HepG2 (cell line): ENCODE data around the gene ATP1A2. TPM values are rescaled to one million over a fixed set of nuclear protein-coding genes. Genes with fewer than 3 reads are reported as not detected.
A peak's percentile ranks its signal among the peaks of the same experiment; 100 is the strongest.

Experiments used
- BCLAF1 ChIP-seq: fragments of 450-650 bp; IDR thresholded peaks from 2 replicates; pipeline ENCODE4 v1.6.1; 2017; ENCODE audit warnings: mild to moderate bottlenecking
- BHLHE40 ChIP-seq: IDR thresholded peaks from 2 replicates; pipeline ENCODE4 v1.6.1; 2011; ENCODE audit warnings: low read length, improper control_type of control experiment
- CBX2 ChIP-seq, 2 experiments: fragments of 200-600 bp in 1 of 2; sonication (generic); formaldehyde crosslinking in 1 of 2; IDR thresholded peaks; 2 replicates each; pipeline versions ENCODE4 v1.7.0 to v1.8.1; 2018 to 2022; ENCODE audit warnings: low read depth in 2 of 2, low read length in 1 of 2, mild to moderate bottlenecking in 1 of 2, missing genetic modification reagents in 1 of 2
- CREM ChIP-seq, 2 experiments: sonication (generic) in 1 of 2; formaldehyde crosslinking in 1 of 2; IDR thresholded peaks; 2 replicates each; pipeline versions ENCODE4 v1.4.0 to v1.6.1; 2016 to 2020; ENCODE audit warnings: antibody characterized with exemption in 1 of 2, mild to moderate bottlenecking in 1 of 2, missing genetic modification reagents in 1 of 2
- HOMEZ ChIP-seq: IDR thresholded peaks from 2 replicates; pipeline ENCODE4 v1.6.1; 2016; ENCODE audit warnings: low read depth
- LCORL ChIP-seq, 2 experiments: fragments of 450-650 bp in 1 of 2; sonication (generic) in 1 of 2; formaldehyde crosslinking in 1 of 2; IDR thresholded peaks; 2 replicates each; pipeline versions ENCODE4 v1.5.0 to v1.6.1; 2017 to 2020; ENCODE audit warnings: antibody characterized with exemption in 1 of 2, missing genetic modification reagents in 1 of 2
- MLLT10 ChIP-seq: sonication (generic); formaldehyde crosslinking; IDR thresholded peaks from 2 replicates; pipeline ENCODE4 v1.4.0; 2020; ENCODE audit warnings: missing genetic modification reagents
- NFIC ChIP-seq: IDR thresholded peaks from 2 replicates; pipeline ENCODE4 v1.6.1; 2012; ENCODE audit warnings: mild to moderate bottlenecking, low read length, inconsistent platforms
- PTBP1 ChIP-seq: fragments of 200-400 bp; formaldehyde crosslinking; IDR thresholded peaks from 2 replicates; pipeline ENCODE4 v1.6.1; 2018; ENCODE audit warnings: low read length, low read depth; ENCODE audit not compliant: poor library complexity, severe bottlenecking
- RNF219 ChIP-seq: sonication (generic); formaldehyde crosslinking; IDR thresholded peaks from 2 replicates; pipeline ENCODE4 v1.5.0; 2020; ENCODE audit warnings: mild to moderate bottlenecking, missing genetic modification reagents
- TP53 ChIP-seq: sonication (generic); formaldehyde crosslinking; conservative IDR thresholded peaks from 2 replicates; pipeline ENCODE4 v1.4.0; 2020; ENCODE audit warnings: missing genetic modification reagents
- ZBTB7B ChIP-seq: sonication (generic); formaldehyde crosslinking; IDR thresholded peaks from 2 replicates; pipeline ENCODE4 v1.4.0; 2020; ENCODE audit warnings: missing genetic modification reagents
- ZNF331 ChIP-seq: sonication (generic); formaldehyde crosslinking; IDR thresholded peaks from 2 replicates; pipeline ENCODE4 v1.4.0; 2020; ENCODE audit warnings: missing genetic modification reagents
- ZNF660 ChIP-seq: sonication (generic); formaldehyde crosslinking; IDR thresholded peaks from 2 replicates; pipeline ENCODE4 v1.5.1; 2020; ENCODE audit warnings: mild to moderate bottlenecking, low read depth, missing genetic modification reagents, borderline replicate concordance
- ZNF75D ChIP-seq: sonication (generic); formaldehyde crosslinking; IDR thresholded peaks from 2 replicates; pipeline ENCODE4 v1.8.1; 2023; ENCODE audit warnings: missing genetic modification reagents, mild to moderate bottlenecking, borderline replicate concordance
- ZUFSP ChIP-seq: sonication (generic); formaldehyde crosslinking; IDR thresholded peaks from 2 replicates; pipeline ENCODE4 v1.9.0; 2021; ENCODE audit warnings: missing genetic modification reagents, mild to moderate bottlenecking, borderline replicate concordance
- polyA plus RNA-seq, 8 experiments: library from polyadenylated mRNA; depleted of rRNA in 3 of 8; stranded (reverse) in 7 of 8; unstranded in 1 of 8; fragments of >200 nt; fragmentation: Illumina TruSeq in 4 of 8; extraction: Trizol in 4 of 8; gene quantifications; 2 replicates each; pipeline versions ENCODE4 v1.2.1 to v1.2.3, GENCODE V29; 2011 to 2016; ENCODE audit warnings: low read depth in 4 of 8, missing spikeins in 1 of 8, mixed read lengths in 1 of 8; ENCODE audit not compliant: insufficient read depth in 1 of 8
- total RNA-seq, 5 experiments: library from RNA; depleted of rRNA; stranded (reverse); fragments of >200 nt; fragmentation: Illumina TruSeq; extraction: Trizol; gene quantifications; 2 replicates each; pipeline ENCODE4 v1.2.3, GENCODE V29; 2016; ENCODE audit warnings: low read depth in 1 of 5

ATP1A2 gene
- total and polyA plus RNA-seq, 2 of the 13 experiments (the other 11 are each of a cell fraction or from before 2014, with no cell fraction given), result 0.16 TPM; not detected in 1

DNA sequence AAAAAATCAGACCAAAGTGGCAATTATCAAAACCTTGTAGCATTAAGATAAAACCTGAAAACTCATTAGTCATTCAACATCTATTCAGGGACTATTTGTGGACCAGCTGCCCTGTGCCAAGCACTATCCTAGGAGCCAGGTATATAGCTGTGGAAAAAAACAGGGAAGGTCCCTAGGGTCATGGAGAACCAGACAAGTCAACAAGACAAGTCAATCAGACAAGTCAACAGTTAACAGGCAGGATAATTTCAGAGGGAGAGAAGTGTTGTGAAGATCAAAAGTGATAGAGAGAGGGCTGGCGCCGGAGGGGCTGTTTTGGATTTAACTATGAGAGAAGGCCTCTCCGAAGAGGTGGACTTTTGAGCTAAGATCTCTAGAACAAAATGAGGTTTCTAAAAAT is 32.6 kb downstream of the ATP1A2 start (continued):
- no peak for TF ChIP-seq LCORL (IDR thresholded peaks at IDR 0.05)
- no peak for TF ChIP-seq LCORL (CRISPR knock-in tag; IDR thresholded peaks at IDR 0.05)
- no peak for TF ChIP-seq BHLHE40
- TF ChIP-seq ZNF660 (CRISPR knock-in tag), result no peak
- no peak for TF ChIP-seq PTBP1
- TF ChIP-seq ZNF331 (CRISPR knock-in tag), result peak; percentile 36; the same call in 1 of the 2 replicates
- TF ChIP-seq MLLT10 (CRISPR knock-in tag), result no peak
- TF ChIP-seq ZNF75D (CRISPR knock-in tag), result no peak
- TF ChIP-seq ZBTB7B (CRISPR knock-in tag), result no peak
- no peak for TF ChIP-seq CBX2 (IDR thresholded peaks at IDR 0.05; ENCODE audit: low read depth, low read length)
- no peak for TF ChIP-seq CBX2 (CRISPR knock-in tag; IDR thresholded peaks at IDR 0.05; ENCODE audit: low read depth)
- no peak for TF ChIP-seq BCLAF1
- no peak for TF ChIP-seq RNF219 (CRISPR knock-in tag)
- no peak for TF ChIP-seq ZUFSP (CRISPR knock-in tag)
- no peak for TF ChIP-seq TP53 (CRISPR knock-in tag)
- peak; percentile 54; the same call in 1 of the 2 replicates for TF ChIP-seq NFIC
- no peak for TF ChIP-seq HOMEZ
- peak; percentile 55; the same call in 1 of the 2 replicates for TF ChIP-seq CREM (IDR thresholded peaks at IDR 0.05)
- TF ChIP-seq CREM (CRISPR knock-in tag; IDR thresholded peaks at IDR 0.05), result no peak
